ENCODE measurements around the gene MACO1. TPM values are rescaled to one million over a fixed set of nuclear protein-coding genes. Genes with fewer than 3 reads are reported as not detected.
A peak's percentile ranks its signal among the peaks of the same experiment; 100 is the strongest.
"Not testable (repeated sequence)": the region's sequence is repeated elsewhere in the genome, so short reads cannot be mapped to it uniquely, and the experiment has no call there.

MACO1 gene
- total and polyA plus RNA-seq, 4 donors: 7.9 to 20.7 (median 13.6) TPM

DNA sequence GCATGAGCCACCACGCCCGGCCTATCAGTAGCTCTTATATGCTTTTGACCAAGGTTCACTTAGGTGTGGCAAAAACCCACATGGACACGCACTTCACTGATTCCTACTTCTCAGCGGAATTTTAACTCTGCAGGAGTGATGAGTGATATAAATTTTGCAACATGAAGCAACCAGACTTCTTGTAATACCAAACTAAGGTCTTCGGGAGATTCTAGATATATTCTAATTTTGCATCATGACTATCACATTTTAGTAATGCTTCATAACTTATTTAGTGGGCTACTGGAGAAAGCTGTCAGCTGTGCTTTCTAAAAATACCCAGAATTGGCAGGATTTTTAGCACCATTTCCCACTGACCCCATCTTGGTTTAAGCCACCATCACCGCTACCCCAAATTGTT is 37.9 kb upstream of the MACO1 start:
- TF ChIP-seq, protein P1, sequence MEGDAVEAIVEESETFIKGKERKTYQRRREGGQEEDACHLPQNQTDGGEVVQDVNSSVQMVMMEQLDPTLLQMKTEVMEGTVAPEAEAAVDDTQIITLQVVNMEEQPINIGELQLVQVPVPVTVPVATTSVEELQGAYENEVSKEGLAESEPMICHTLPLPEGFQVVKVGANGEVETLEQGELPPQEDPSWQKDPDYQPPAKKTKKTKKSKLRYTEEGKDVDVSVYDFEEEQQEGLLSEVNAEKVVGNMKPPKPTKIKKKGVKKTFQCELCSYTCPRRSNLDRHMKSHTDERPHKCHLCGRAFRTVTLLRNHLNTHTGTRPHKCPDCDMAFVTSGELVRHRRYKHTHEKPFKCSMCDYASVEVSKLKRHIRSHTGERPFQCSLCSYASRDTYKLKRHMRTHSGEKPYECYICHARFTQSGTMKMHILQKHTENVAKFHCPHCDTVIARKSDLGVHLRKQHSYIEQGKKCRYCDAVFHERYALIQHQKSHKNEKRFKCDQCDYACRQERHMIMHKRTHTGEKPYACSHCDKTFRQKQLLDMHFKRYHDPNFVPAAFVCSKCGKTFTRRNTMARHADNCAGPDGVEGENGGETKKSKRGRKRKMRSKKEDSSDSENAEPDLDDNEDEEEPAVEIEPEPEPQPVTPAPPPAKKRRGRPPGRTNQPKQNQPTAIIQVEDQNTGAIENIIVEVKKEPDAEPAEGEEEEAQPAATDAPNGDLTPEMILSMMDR (IDR thresholded peaks at IDR 0.05; ENCODE audit: control extremely low read depth, extremely low read depth): no peak
- WGBS, 2 donors: 92 to 95% methylated on average over 6 of the region's 6 CpGs

DNA sequence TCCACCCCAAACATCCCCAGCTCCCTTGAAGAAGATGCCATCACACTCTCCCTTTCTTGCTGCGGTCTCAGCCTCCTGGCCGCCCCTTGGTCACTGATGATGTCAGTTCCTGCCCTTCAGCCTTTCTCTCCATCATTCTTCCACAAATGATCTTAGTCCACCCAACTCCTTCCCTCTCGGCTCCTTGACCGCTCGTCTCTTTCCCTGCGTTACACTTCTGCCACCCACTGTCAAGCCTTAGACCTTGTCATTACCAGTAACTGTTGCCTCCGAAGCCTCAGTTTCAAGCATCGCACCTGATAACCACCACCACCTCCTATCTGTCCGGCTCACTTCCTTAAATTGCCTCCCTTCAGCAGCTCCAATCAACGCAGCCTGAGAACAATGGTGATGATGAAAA is 33.1 kb upstream of the MACO1 start:
- H3K27me3 ChIP-seq (ENCODE audit: control insufficient read depth in 3 of 3, insufficient read depth in 3 of 3, low read length in 2 of 3); H3K9me3 ChIP-seq (ENCODE audit: control insufficient read depth in 4 of 4, insufficient read depth in 3 of 4, low read length in 3 of 4); H3K4me1 ChIP-seq (ENCODE audit: control insufficient read depth in 5 of 5, insufficient read depth in 5 of 5, low read length in 5 of 5); DNase-seq; H3K4me3 ChIP-seq; H3K27ac ChIP-seq (ENCODE audit: low read depth in 1 of 2, low read length in 1 of 2); H3K36me3 ChIP-seq (ENCODE audit: control insufficient read depth in 4 of 4, insufficient read depth in 4 of 4, low read length in 4 of 4); H3K9ac ChIP-seq (ENCODE audit: insufficient read depth in 1 of 2, low read length in 2 of 2); ATAC-seq (ENCODE audit: insufficient read depth, low FRiP score): not testable (repeated sequence)
- WGBS, 2 donors: 52 to 87% methylated on average over 3 to 5 of the region's 10 CpGs

More for the DNA sequence above, 37.9 kb upstream of the MACO1 start:
- DNase-seq (no peak), ATAC-seq (ENCODE audit: insufficient read depth, low FRiP score) (no peak)
- Histone ChIP-seq H3K4me3 (no peak overlapping the region), H3K9ac (ENCODE audit: insufficient read depth in 1 of 2, low read length in 2 of 2) (no peak overlapping the region), H3K27ac (ENCODE audit: low read depth in 1 of 2, low read length in 1 of 2) (no peak overlapping the region), H3K4me1 (ENCODE audit: control insufficient read depth in 5 of 5, insufficient read depth in 5 of 5, low read length in 5 of 5) (peaks cover 0 to 4% (median 0%) of the 10 kb centered on the region in 5 donors), H3K9me3 (ENCODE audit: control insufficient read depth in 4 of 4, insufficient read depth in 3 of 4, low read length in 3 of 4) (no peaks in the 10 kb centered on the region), H3K36me3 (ENCODE audit: control insufficient read depth in 4 of 4, insufficient read depth in 4 of 4, low read length in 4 of 4) (no peaks in the 10 kb centered on the region), H3K27me3 (ENCODE audit: control insufficient read depth in 3 of 3, insufficient read depth in 3 of 3, low read length in 2 of 3) (no peaks in the 10 kb centered on the region)

DNA sequence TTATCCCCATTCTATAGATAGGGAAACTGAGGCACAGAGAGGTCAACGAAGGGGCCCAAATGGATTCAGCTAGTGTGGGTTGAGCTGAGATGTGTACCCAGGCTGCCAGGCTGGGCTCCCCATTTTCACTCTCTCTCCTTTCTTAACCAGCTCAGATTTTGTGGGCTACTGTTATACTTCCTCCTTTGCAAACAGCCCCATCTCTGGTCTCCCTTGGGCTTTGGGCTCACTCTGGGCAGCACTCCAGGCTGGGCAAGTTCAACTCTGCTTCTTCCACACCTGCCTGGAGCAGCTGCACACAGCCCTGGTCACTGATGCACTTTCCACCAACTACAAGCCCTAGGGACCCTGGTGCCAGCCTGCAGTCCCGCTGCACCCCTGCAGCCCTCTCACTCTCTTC is 32.6 kb upstream of the MACO1 start:
- H3K9ac ChIP-seq (ENCODE audit: insufficient read depth in 1 of 2, low read length in 2 of 2); H3K9me3 ChIP-seq (ENCODE audit: control insufficient read depth in 4 of 4, insufficient read depth in 3 of 4, low read length in 3 of 4); H3K36me3 ChIP-seq (ENCODE audit: control insufficient read depth in 4 of 4, insufficient read depth in 4 of 4, low read length in 4 of 4); H3K27ac ChIP-seq (ENCODE audit: low read depth in 1 of 2, low read length in 1 of 2); ATAC-seq (ENCODE audit: insufficient read depth, low FRiP score); H3K4me1 ChIP-seq (ENCODE audit: control insufficient read depth in 5 of 5, insufficient read depth in 5 of 5, low read length in 5 of 5); H3K27me3 ChIP-seq (ENCODE audit: control insufficient read depth in 3 of 3, insufficient read depth in 3 of 3, low read length in 2 of 3); DNase-seq; H3K4me3 ChIP-seq: not testable (repeated sequence)
- WGBS, 2 donors: no CpG with 5 or more reads among the region's 2 CpGs

DNA sequence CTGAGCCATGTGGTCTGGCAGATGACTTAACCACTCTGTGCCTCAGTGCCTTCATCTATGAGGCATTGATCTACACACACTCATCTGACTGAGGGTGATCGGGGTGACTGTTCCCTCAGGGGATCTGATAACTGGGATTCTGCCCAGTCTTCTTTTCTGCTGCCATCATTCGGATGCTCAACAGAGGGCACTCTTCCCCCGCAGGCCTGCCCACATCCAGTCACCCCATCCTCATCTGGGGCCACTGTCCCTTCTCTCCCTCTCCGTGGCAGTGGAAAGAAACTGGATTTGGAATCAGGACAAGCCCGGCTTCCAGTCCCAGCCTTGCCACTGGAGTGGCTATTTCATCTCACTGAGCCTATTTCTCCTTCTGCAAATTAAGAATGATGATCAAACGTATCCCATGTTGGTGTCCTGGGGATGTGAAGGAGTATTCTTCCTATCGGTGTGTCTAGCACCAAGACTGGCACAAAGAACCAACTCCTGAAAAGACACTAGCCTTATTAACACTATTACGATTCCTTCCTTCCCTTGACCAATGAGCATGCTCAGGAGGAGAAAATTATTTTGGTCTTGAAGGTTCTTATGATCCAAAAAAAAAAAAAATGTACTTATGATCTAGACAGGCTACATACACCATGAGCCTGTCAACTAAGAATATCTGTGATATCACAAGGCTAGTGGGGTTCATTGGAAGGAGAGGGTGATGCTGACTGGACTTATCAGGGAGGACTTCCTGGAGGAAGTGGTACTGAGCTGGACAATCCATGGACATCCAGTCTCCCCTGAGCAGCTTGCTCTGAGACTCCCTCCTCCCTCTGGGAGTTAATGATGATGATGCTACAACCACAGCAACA is 27.5 kb upstream of the MACO1 start:
- peak; percentile 47 for ATAC-seq (ENCODE audit: insufficient read depth, low FRiP score)

DNA sequence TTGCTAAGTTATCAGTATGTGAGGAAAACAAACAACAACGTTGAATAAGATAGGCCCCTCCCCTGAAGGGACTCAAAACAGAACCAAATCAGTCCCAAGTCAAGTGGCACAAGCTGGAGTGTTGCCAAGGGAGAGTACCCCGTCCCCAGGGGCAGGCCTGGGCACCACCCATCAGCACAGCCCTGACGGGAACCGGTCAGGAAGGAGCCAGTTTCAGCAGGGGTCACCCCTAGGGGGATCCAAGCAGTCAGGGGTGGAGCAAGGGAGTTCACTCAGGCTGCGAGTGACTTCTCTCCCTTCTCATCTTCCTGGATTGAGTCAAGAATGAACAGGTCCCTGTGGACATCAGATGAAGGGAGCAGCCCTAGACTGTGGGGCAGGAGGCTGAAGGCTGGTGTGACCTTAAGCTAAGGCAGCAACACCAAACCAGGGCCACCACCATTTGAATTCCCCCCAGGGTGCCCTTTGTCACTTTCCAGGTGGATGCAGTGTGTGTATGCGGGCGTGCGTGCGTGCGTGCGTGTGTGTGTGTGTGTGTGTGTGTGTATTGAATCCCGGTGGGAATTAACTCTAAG is 24.9 kb upstream of the MACO1 start:
- H3K9ac ChIP-seq (ENCODE audit: insufficient read depth in 1 of 2, low read length in 2 of 2); H3K27ac ChIP-seq (ENCODE audit: low read depth in 1 of 2, low read length in 1 of 2); ATAC-seq (ENCODE audit: insufficient read depth, low FRiP score); H3K36me3 ChIP-seq (ENCODE audit: control insufficient read depth in 4 of 4, insufficient read depth in 4 of 4, low read length in 4 of 4); H3K27me3 ChIP-seq (ENCODE audit: control insufficient read depth in 3 of 3, insufficient read depth in 3 of 3, low read length in 2 of 3); H3K4me3 ChIP-seq; DNase-seq; H3K4me1 ChIP-seq (ENCODE audit: control insufficient read depth in 5 of 5, insufficient read depth in 5 of 5, low read length in 5 of 5); H3K9me3 ChIP-seq (ENCODE audit: control insufficient read depth in 4 of 4, insufficient read depth in 3 of 4, low read length in 3 of 4): not testable (repeated sequence)
- 75 to 90% methylated on average over 7 to 9 of the region's 12 CpGs for WGBS, 2 donors

More for the DNA sequence above, 27.5 kb upstream of the MACO1 start:
- WGBS, 2 donors: 18 to 31% methylated on average over 5 to 6 of the region's 8 CpGs
- not testable (repeated sequence) for H3K36me3 ChIP-seq (ENCODE audit: control insufficient read depth in 4 of 4, insufficient read depth in 4 of 4, low read length in 4 of 4); H3K4me1 ChIP-seq (ENCODE audit: control insufficient read depth in 5 of 5, insufficient read depth in 5 of 5, low read length in 5 of 5); H3K4me3 ChIP-seq; H3K9ac ChIP-seq (ENCODE audit: insufficient read depth in 1 of 2, low read length in 2 of 2); H3K27me3 ChIP-seq (ENCODE audit: control insufficient read depth in 3 of 3, insufficient read depth in 3 of 3, low read length in 2 of 3); DNase-seq; H3K9me3 ChIP-seq (ENCODE audit: control insufficient read depth in 4 of 4, insufficient read depth in 3 of 4, low read length in 3 of 4); H3K27ac ChIP-seq (ENCODE audit: low read depth in 1 of 2, low read length in 1 of 2)

DNA sequence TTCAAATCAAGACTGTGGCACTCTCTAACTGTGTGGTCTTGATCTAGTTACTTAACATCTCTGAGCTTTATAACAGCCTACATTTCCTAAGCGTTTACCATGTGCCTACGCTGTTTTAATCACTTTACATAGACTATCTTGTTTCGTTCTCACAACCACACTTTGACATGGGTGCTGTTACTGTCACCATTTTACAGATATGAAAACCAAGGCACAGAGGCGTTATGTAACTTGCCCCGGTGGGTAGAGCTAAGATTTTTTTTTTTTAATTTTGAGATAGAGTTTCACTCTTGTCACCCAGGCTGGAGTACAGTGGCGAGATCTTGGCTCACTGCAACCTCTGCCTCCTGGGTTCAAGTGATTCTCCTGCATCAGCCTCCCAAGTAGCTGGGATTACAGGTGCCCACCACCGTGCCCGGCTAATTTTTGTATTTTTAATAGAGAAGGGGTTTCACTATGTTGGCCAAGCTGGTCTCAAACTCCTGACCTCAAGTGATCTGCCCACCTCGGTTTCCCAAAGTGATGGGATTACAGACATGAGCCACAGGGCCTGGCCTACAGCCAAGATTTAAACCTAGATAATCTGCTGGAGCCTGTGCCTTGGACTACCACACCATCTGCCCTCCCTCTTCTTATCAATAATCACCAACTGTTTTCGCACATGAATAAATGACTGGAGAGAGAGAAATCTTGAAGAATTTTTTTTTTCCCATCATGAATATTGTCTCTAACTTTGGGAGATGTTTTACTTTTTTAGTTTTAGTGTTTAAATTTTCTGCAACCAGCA is 20.9 kb upstream of the MACO1 start:
- WGBS, 2 donors: 89 to 92% methylated on average over 7 to 9 of the region's 10 CpGs
- H3K4me1 ChIP-seq (ENCODE audit: control insufficient read depth in 5 of 5, insufficient read depth in 5 of 5, low read length in 5 of 5); H3K27me3 ChIP-seq (ENCODE audit: control insufficient read depth in 3 of 3, insufficient read depth in 3 of 3, low read length in 2 of 3); H3K9me3 ChIP-seq (ENCODE audit: control insufficient read depth in 4 of 4, insufficient read depth in 3 of 4, low read length in 3 of 4); H3K9ac ChIP-seq (ENCODE audit: insufficient read depth in 1 of 2, low read length in 2 of 2); H3K4me3 ChIP-seq; H3K36me3 ChIP-seq (ENCODE audit: control insufficient read depth in 4 of 4, insufficient read depth in 4 of 4, low read length in 4 of 4); ATAC-seq (ENCODE audit: insufficient read depth, low FRiP score); H3K27ac ChIP-seq (ENCODE audit: low read depth in 1 of 2, low read length in 1 of 2); DNase-seq: not testable (repeated sequence)
